GM12875 (cell line): ENCODE data around the gene ZNF789.
A peak's percentile ranks its signal among the peaks of the same experiment; 100 is the strongest.
"Not testable (repeated sequence)": the region's sequence is repeated elsewhere in the genome, so short reads cannot be mapped to it uniquely, and the experiment has no call there.

Experiments used
- H3K4me3 ChIP-seq: one replicate; pipeline ENCODE4 v1.5.1; 2011; ENCODE audit warnings: low read depth, low read length, control low read depth
- CTCF ChIP-seq: IDR thresholded peaks from 2 replicates; pipeline ENCODE4 v1.5.1; 2011; ENCODE audit warnings: low read depth, mild to moderate bottlenecking, control low read depth, inconsistent platforms, low read length, moderate library complexity, borderline replicate concordance; ENCODE audit not compliant: insufficient read depth

ZNF789 gene

GRCh38 chr7:99472561-99473314 lies at the start of gene ZNF789:
Gene ZNF789 (plus strand): TSS chr7:99472890. CDS start chr7:99476457, 3,567 bp downstream.
- no peak for TF ChIP-seq CTCF
- peak within 1 kb of the TSS; percentile 95 for H3K4me3 ChIP-seq

GRCh38 chr7:99424932-99425730 lies 47.6 kb upstream of the ZNF789 start:
- TF ChIP-seq CTCF = no peak
- no peak overlapping the region for H3K4me3 ChIP-seq

DNA sequence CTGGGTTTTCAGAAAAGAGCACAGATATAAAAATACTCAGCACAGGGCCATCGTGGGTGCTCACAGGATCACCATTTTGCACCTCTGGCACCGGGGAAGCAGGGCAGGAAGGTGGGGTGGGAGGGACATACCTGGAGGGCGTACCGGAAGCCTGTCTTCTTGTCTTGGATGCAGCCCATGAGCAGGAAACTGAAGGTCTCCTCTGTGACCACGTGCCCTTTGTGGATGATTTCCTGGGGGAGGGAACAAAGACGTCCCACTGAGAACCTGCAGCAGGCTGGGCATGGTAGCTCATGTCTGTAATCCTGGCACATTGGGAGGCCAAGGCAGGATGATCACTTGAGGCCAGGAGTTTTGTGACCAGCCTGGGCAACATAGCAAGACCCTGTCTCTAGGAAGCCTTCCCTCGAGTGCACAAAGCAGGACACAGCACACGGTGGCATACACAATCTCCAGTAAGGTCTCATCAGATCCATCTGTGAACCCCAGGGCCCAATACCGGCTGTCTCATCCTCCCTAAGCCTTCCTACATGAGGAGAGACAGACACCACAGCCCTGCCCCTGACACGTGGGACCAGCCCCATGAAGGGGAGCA lies 43.6 kb upstream of the ZNF789 start:
- TF ChIP-seq CTCF = no peak
- H3K4me3 ChIP-seq = no peak overlapping the region

- H3K4me3 ChIP-seq = no peak overlapping the region
- TF ChIP-seq CTCF = no peak
These were observed 42.9 kb upstream of the ZNF789 start for GRCh38 chr7:99429756-99430155.

DNA sequence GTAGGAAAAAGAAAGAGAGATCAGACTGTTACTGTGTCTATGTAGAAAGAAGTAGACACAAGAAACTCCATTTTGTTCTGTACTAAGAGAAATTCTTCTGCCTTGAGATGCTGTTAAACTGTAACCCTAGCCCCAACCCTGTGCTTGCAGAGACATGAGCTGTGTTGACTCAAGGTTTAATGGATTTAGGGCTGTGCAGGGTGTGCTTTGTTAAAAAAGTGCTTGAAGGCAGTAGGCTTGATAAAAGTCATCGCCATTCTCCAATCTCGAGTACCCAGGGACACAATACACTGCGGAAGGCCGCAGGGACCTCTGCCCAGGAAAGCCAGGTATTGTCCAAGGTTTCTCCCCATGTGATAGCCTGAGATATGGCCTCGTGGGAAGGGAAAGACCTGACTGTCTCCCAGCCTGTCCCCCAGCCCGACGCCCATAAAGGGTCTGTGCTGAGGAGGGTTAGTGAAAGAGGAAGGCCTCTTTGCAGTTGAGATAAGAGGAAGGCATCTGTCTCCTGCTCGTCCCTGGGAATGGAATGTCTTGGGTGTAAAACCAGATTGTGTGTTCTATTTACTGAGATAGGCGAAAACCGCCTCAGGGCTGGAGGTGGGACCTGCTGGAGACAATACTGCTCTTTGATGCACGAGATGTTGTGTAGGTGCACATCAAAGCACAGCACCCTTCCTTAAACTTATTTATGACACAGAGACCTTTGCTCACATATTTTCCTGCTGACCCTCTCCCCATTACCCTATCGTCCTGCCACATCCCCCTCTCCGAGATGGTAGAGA lies 40.7 kb upstream of the ZNF789 start:
- H3K4me3 ChIP-seq = not testable (repeated sequence)

- TF ChIP-seq CTCF = no peak
These were observed 39.5 kb upstream of the ZNF789 start for GRCh38 chr7:99433158-99433557.

More at GRCh38 chr7:99433158-99433557, 39.5 kb upstream of the ZNF789 start:
- H3K4me3 ChIP-seq = no peak overlapping the region
